Cortex of kidney (tissue), 1 donor: ENCODE data around the gene SLC25A44.
"Not testable (repeated sequence)": the region's sequence is repeated elsewhere in the genome, so short reads cannot be mapped to it uniquely, and the experiment has no call there.

Source experiments
- DNase-seq: peaks from one replicate; lab custom pipeline; 2025; lab: John Stamatoyannopoulos, UW

SLC25A44 gene

DNA sequence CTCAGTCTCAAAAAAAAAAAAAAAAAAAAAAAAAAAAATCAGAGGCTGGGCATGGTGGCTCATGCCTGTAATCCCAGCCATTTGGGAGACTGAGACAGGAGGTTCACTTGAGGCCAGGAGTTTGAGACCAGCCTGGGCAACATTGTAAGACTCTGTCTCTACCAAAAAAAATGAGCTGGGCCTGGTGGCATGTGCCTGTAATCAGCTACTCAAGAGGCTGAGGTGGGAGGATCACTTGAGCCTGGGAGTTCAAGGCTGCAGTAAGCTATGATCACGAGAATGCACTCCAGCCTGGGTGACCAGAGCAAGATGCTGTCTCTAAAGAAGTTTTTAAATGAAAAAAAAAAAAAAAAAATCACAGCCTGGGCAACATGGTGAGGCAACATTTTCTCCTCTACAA lies 30.2 kb upstream of the SLC25A44 start:
- no peak for DNase-seq

- DNase-seq, result no peak
Observed at GRCh38 chr1:156164125-156164831, 29.6 kb upstream of the SLC25A44 start.

DNA sequence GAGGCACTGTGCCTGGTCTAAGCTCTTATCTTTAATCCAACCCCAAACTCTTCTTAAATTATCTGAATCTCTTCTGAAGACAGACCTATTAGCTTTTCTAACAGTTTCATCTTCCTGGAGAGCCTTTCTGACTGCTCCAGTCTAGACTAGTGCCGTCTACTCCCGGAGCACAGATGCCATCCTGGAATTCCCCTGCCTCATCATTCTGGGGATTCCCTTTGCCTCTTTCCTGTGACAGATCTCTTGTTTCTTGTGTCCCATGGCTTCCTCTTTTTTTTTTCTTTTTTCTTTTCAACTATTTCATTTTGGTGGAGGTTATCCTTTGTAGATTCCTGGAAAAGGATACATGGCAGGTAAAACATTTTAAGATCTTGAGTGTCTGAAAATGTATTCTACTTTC lies 28.8 kb upstream of the SLC25A44 start:
- no peak for DNase-seq

DNA sequence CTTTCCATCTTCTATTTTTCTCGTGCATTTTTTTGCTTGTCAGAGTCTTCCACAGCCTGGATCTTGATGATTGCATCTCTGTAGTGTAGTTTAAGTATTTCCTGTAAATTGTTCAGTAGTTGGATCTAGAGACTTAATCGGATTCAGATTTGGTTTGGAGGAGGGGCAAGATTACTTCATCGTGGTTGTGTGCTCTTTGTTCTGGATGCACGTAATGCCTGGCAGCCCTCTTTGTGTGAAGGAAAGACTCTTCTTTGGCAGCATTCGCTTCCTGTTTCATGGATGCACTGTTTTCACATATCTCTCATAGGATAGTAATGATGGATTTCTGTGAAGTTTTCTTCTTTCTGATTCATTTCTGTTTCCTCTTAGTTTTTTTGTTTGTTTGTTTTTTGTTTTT lies 26.4 kb upstream of the SLC25A44 start:
- DNase-seq, result no peak

DNA sequence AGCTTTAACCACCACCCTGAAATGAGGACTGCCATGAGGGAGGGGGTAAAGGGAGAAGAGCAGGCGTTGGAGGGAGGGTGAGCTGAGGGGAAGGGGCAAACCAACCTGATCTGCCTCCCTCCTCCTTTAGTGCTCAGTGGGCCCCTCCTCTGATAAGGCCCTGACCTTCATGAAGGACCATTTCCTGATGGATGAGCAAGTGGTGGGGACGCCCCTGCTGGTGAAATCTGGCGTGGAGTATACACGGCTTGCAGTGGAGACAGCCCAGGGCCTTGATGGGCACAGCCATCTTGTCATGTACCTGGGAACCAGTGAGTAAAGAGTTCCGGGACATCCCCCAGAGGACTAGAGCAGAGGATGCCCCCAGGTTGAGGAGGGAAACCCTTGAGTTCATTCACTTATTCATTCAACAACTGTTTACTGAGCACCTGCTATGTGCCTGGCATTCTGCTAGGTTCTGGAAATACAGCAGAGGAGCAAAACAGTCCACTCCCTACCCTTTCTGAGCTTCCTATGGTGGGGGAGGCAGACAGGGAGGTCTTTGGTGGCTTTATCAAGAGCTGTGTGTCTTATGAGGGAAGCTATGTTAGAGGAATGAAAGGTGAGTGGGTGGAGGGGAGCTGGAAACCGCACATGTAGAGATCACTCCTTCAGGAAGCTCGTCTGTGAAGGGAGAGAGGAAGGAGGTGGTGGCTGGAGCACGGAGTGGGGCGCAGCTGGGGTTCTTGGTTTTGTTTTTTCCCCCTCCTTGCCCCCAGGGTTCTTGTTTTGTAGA lies 21.0 kb upstream of the SLC25A44 start:
- no peak for DNase-seq

- no peak for DNase-seq
Observed at GRCh38 chr1:156176610-156177210, 17.2 kb upstream of the SLC25A44 start.

GRCh38 chr1:156177919-156178654 lies 15.8 kb upstream of the SLC25A44 start:
- no peak for DNase-seq

GRCh38 chr1:156180471-156180870 lies 13.4 kb upstream of the SLC25A44 start:
- no peak for DNase-seq

DNA sequence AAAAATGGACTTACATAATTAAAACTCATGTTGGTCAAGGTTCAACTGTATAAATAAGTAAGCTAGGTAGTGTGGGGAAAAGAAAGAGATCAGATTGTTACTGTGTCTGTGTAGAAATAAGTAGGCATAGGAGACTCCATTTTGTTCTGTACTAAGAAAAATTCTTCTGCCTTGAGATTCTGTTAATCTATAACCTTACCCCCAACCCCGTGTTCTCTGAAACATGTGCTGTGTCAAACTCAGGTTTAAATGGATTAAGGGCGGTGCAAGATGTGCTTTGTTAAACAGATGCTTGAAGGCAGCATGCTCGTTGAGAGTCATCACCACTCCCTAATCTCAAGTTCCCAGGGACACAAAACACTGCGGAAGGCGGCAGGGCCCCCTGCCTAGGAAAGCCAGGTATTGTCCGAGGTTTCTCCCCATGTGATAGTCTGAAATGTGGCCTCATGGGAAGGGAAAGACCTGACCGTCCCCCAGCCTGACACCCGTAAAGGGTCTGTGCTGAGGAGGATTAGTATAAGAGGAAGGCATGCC lies 12.4 kb upstream of the SLC25A44 start:
- not testable (repeated sequence) for DNase-seq

- DNase-seq, result not testable (repeated sequence)
Observed at GRCh38 chr1:156182010-156182779, 11.7 kb upstream of the SLC25A44 start.

DNA sequence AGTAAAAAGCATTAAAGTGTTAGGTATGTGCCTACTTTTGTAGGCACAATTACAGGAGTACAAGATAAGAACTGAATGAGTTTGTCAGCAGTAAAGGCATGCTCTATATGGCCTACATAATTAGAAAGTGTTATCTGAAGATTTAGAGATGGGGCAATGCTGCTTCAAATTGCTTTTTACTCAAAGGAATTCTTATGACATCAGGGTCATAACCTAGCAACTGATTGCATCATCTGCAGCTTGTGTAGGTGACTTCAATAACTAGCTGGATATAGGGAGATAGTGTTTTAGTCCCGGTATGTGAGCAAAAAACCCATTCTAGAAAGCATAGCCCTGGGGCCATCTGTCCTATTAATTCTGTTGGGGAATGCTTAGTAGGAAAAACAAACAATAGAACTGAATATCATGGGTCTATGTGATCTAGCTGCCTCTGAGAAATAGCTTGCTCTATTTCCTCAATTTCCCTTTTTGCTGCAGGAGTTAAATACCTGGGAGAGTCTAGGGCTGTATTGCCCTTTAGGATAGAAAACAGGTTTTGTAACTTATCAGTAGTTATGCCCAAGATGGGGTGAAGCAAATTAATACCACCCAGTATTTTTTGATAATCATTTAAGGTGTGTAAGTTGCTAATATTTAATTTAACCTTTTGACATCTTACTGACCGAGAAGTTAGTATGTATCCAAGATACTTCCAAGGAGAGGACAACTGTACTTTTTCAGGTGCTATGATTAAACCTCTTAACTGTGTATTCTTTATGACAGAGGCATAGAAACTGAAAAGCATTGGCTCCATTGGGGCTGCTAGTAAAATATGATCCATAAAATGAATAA lies 7.3 kb upstream of the SLC25A44 start:
- not testable (repeated sequence) for DNase-seq

DNA sequence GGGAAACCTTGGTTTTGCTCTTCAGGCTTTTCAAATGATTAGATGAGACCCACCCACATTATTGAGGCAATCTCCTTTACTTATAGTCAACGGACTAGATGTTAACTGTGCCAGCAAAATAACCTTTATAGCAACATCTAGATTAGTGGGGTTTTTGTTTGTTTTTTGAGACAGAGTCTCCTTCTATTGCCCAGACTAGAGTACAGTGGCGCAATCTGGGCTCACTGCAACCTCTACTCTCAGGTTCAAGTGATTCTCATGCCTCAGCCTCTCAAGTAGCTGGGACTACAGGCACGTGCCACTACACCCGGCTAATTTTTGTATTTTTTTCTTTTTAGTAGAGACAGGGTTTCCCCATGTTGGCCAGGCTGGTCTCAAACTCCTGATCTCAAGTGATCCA lies 3.6 kb upstream of the SLC25A44 start:
- DNase-seq, result not testable (repeated sequence)

DNA sequence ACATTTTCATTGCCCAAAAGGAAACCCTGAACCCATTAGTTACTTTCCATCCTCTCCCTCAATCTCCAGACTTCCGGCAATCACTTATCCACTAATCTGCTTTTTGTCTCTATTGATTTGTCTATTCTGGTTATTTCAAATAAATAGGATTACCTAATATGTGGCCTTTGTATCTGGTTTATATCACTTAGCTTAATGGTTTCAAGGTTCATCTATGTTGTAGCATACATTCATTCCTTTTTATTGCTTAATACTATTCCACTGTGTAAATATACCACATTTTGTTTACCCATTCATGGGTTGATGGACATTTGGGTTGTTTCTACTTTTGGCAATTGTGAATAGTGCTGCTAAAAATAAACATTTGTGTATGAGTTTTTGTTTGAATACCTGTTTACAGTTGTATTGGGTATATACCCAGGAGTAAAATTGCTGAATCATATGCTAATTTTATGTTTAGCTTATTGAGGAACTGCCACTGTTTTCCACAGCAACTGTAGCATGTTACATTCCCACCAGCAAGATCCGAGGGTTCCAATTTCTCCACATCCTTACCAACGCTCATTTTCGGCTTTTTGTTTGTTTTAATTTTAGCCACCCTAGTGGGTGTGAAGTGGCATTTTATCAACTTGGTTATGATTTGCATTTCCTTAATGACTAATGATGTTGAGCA lies 2.5 kb upstream of the SLC25A44 start:
- no peak for DNase-seq

- DNase-seq, result no peak
Observed at GRCh38 chr1:156193208-156193487, 756 bp upstream of the SLC25A44 start.

DNA sequence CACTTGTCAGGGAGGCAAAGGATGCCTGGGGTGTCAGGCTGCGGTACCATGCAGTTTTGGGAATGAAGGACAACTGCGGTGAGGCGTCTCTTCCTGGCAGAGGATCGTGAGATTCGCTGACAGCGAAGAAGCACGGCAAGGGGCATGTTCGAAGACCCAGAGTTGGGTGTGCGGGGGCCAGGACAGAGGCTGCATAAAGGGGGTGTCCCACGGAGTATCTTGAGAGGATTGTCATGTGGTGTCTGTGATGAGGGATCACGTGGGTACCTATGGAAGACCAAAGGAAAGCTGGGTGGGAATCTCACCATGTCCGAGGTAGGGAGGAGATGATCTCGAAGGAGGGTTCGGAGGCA lies 372 bp downstream of the SLC25A44 start:
- DNase-seq, result no peak

- no peak for DNase-seq
Observed at GRCh38 chr1:156195853-156196252, 1.9 kb downstream of the SLC25A44 start.

GRCh38 chr1:156196445-156196844 lies 2.5 kb downstream of the SLC25A44 start:
- DNase-seq, result no peak

DNA sequence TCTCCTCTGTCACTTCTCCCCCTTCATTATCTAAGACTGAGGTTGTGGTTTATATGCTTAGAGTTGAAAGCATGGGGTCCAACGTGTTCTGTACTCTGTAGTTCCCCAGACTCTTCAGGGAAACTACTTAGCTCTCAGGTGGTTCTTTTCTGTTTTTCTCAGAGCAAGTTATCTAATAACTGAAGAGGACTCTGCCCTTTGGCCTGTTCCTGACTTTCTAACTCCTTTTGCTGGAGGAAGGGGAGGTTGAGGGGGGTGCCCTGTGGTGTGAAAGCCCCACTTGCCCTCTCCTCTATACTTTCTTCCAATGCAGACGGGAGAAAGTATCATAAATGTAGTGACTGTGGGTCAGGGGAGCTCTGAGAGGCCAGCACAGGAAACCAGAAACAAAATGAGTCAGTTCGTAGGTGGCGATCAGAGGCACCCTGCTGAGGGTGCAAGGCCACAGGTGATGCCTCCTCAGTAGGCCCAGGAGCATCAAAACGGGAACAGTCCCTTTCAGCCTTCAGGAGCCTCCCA lies 5.0 kb downstream of the SLC25A44 start:
- DNase-seq, result no peak

DNA sequence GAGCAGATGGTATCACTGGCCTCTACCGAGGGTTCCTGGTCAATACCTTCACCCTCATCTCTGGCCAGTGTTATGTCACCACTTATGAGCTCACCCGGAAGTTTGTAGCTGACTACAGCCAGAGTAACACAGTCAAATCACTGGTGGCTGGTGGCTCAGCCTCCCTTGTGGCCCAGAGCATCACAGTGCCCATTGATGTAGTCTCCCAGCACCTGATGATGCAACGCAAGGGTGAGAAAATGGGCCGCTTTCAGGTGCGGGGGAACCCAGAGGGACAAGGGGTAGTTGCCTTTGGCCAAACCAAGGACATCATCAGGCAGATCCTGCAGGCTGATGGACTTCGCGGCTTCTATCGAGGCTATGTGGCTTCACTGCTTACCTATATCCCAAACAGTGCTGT lies 6.1 kb downstream of the SLC25A44 start:
- DNase-seq, result no peak

- no peak for DNase-seq
Observed at GRCh38 chr1:156203331-156203730, 9.4 kb downstream of the SLC25A44 start.
